Neural progenitor cell (in vitro differentiated cells): ENCODE results near the gene PGR. TPM values are rescaled to one million over a fixed set of nuclear protein-coding genes. Genes with fewer than 3 reads are reported as not detected.

Source experiments
- DNase-seq: peaks from one replicate; pipeline ENCODE4 v3.0.0-alpha.2; 2016; ENCODE audit warnings: low spot score
- H2AFZ ChIP-seq: fragments of 200-600 bp; sonication (generic); replicated peaks from 2 replicates; pipeline ENCODE4 v1.6.1; 2016; ENCODE audit warnings: antibody characterized with exemption
- H3F3A ChIP-seq: fragments of 200-600 bp; sonication (generic); 2 replicates; pipeline ENCODE4 v1.6.1; 2016; ENCODE audit warnings: antibody characterized with exemption, low read depth
- H3K27ac ChIP-seq: fragments of 200-600 bp; sonication (generic); 2 replicates; pipeline ENCODE4 v1.5.1; 2016; ENCODE audit warnings: mild to moderate bottlenecking
- H3K27me3 ChIP-seq: fragments of 200-600 bp; sonication (generic); 2 replicates; pipeline ENCODE4 v1.6.1; 2016; ENCODE audit warnings: mild to moderate bottlenecking, moderate library complexity
- H3K36me3 ChIP-seq: fragments of 200-600 bp; sonication (generic); 2 replicates; pipeline ENCODE4 v1.5.1; 2016
- H3K4me1 ChIP-seq: fragments of 200-600 bp; sonication (generic); 2 replicates; pipeline ENCODE4 v1.6.1; 2016; ENCODE audit warnings: mixed run types
- H3K4me2 ChIP-seq: fragments of 200-600 bp; sonication (generic); 2 replicates; pipeline ENCODE4 v1.6.1; 2016
- H3K4me3 ChIP-seq: fragments of 200-600 bp; sonication (generic); 2 replicates; pipeline ENCODE4 v1.5.1; 2016
- H3K79me2 ChIP-seq: fragments of 200-600 bp; sonication (generic); 2 replicates; pipeline ENCODE4 v1.6.1; 2016; ENCODE audit warnings: low read depth
- H3K9ac ChIP-seq: fragments of 200-600 bp; sonication (generic); 2 replicates; pipeline ENCODE4 v1.6.1; 2016
- H3K9me3 ChIP-seq: fragments of 200-600 bp; sonication (generic); 2 replicates; pipeline ENCODE4 v1.5.1; 2016; ENCODE audit warnings: low read depth
- H4K20me1 ChIP-seq: fragments of 200-600 bp; sonication (generic); 2 replicates; pipeline ENCODE4 v1.6.1; 2016; ENCODE audit warnings: low read depth
- H3K27ac Mint-ChIP-seq: 3 replicates; pipeline ENCODE4 v1.8.0; 2021; ENCODE audit warnings: mixed read lengths
- H3K27me3 Mint-ChIP-seq: 2 replicates; pipeline ENCODE4 v1.8.0; 2022; ENCODE audit warnings: low read depth, mild to moderate bottlenecking, inconsistent platforms, moderate library complexity, mixed read lengths; ENCODE audit not compliant: insufficient read depth
- H3K36me3 Mint-ChIP-seq: 3 replicates; pipeline ENCODE4 v1.8.0; 2021; ENCODE audit warnings: mixed read lengths
- H3K4me1 Mint-ChIP-seq: 3 replicates; pipeline ENCODE4 v1.8.0; 2021; ENCODE audit warnings: mixed read lengths
- H3K4me3 Mint-ChIP-seq: 3 replicates; pipeline ENCODE4 v1.8.0; 2021; ENCODE audit warnings: mild to moderate bottlenecking, moderate library complexity, mixed read lengths
- H3K9me3 Mint-ChIP-seq: 3 replicates; pipeline ENCODE4 v1.8.0; 2020; ENCODE audit warnings: mixed read lengths
- CTCF ChIP-seq: fragments of 200-600 bp; sonication (generic); IDR thresholded peaks from 2 replicates; pipeline ENCODE4 v1.5.1; 2017; ENCODE audit warnings: antibody characterized with exemption, mild to moderate bottlenecking
- EZH2 ChIP-seq: fragments of 200-600 bp; sonication (generic); IDR thresholded peaks from 2 replicates; pipeline ENCODE4 v1.6.1; 2017; ENCODE audit warnings: antibody characterized with exemption, mild to moderate bottlenecking, moderate library complexity
- EZH2phosphoT487 ChIP-seq: fragments of 200-600 bp; sonication (generic); IDR thresholded peaks from 2 replicates; pipeline ENCODE4 v1.6.1; 2017; ENCODE audit warnings: antibody characterized with exemption
- total RNA-seq: library from RNA; depleted of rRNA; stranded (reverse); fragments of >200 nt; gene quantifications from 2 replicates; pipeline ENCODE4 v1.2.3, GENCODE V29; 2015; ENCODE audit warnings: low replicate concordance

PGR gene
- total RNA-seq, 1 donor from 2014 or later: 0.07 TPM

GRCh38 chr11:101048479-101048878 is 81.1 kb downstream of the PGR start:
- no peak overlapping the region for H3K4me2 ChIP-seq
- no peaks in the 10 kb centered on the region for H3K9me3 Mint-ChIP-seq
- no peaks in the 10 kb centered on the region for H3K79me2 ChIP-seq
- no peak overlapping the region for H3K9ac ChIP-seq
- no peak overlapping the region for H3K4me3 ChIP-seq
- no peaks in the 10 kb centered on the region for H4K20me1 ChIP-seq
- no peak for DNase-seq
- peaks cover 9% of the 10 kb centered on the region for H3K4me1 Mint-ChIP-seq
- H3F3A ChIP-seq: no peaks in the 10 kb centered on the region
- peaks cover 6% of the 10 kb centered on the region for H3K4me1 ChIP-seq
- H3K27ac ChIP-seq: no peak overlapping the region
- no peaks in the 10 kb centered on the region for H3K27me3 Mint-ChIP-seq
- H3K36me3 ChIP-seq: no peaks in the 10 kb centered on the region
- TF ChIP-seq CTCF (no peak), EZH2phosphoT487 (no peak), EZH2 (no peak)
- no peaks in the 10 kb centered on the region for H3K36me3 Mint-ChIP-seq
- no peak overlapping the region for H3K27ac Mint-ChIP-seq
- no peak overlapping the region for H3K4me3 Mint-ChIP-seq
- no peaks in the 10 kb centered on the region for H3K27me3 ChIP-seq
- no peaks in the 10 kb centered on the region for H3K9me3 ChIP-seq
- H2AFZ ChIP-seq: no peak overlapping the region

- Histone ChIP-seq H3K79me2 (no peaks in the 10 kb centered on the region), H3K4me2 (no peak overlapping the region), H3K36me3 (no peaks in the 10 kb centered on the region), H4K20me1 (no peaks in the 10 kb centered on the region), H3K27me3 (no peaks in the 10 kb centered on the region), H2AFZ (no peak overlapping the region), H3K9ac (no peak overlapping the region), H3F3A (no peaks in the 10 kb centered on the region), H3K4me1 (peaks cover 6% of the 10 kb centered on the region), H3K4me3 (no peak overlapping the region), H3K9me3 (no peaks in the 10 kb centered on the region), H3K27ac (no peak overlapping the region)
- Mint-ChIP-seq H3K4me1 (peaks cover 9% of the 10 kb centered on the region), H3K36me3 (no peaks in the 10 kb centered on the region), H3K27me3 (no peaks in the 10 kb centered on the region), H3K9me3 (no peaks in the 10 kb centered on the region), H3K27ac (no peak overlapping the region), H3K4me3 (no peak overlapping the region)
- DNase-seq: no peak
- TF ChIP-seq CTCF (no peak), EZH2phosphoT487 (no peak), EZH2 (no peak)
Observed at GRCh38 chr11:101046947-101047346, 82.7 kb downstream of the PGR start.

- H3K4me2 ChIP-seq: no peak overlapping the region
- DNase-seq: no peak
- no peak overlapping the region for H3K27ac ChIP-seq
- no peak overlapping the region for H3K27ac Mint-ChIP-seq
- H3K9me3 Mint-ChIP-seq: no peaks in the 10 kb centered on the region
- no peaks in the 10 kb centered on the region for H3K36me3 Mint-ChIP-seq
- no peak for TF ChIP-seq EZH2
- no peak overlapping the region for H3K4me3 Mint-ChIP-seq
- H3F3A ChIP-seq: no peaks in the 10 kb centered on the region
- H3K9me3 ChIP-seq: no peaks in the 10 kb centered on the region
- no peaks in the 10 kb centered on the region for H3K27me3 Mint-ChIP-seq
- H3K4me1 Mint-ChIP-seq: peaks cover 9% of the 10 kb centered on the region
- H3K27me3 ChIP-seq: no peaks in the 10 kb centered on the region
- no peak overlapping the region for H2AFZ ChIP-seq
- H3K4me1 ChIP-seq: peaks cover 6% of the 10 kb centered on the region
- H3K36me3 ChIP-seq: no peaks in the 10 kb centered on the region
- H3K79me2 ChIP-seq: no peaks in the 10 kb centered on the region
- no peak overlapping the region for H3K9ac ChIP-seq
- no peaks in the 10 kb centered on the region for H4K20me1 ChIP-seq
- no peak overlapping the region for H3K4me3 ChIP-seq
Observed at GRCh38 chr11:101045415-101045814, 84.2 kb downstream of the PGR start.

- no peak overlapping the region for H2AFZ ChIP-seq
- H3K9me3 ChIP-seq: no peaks in the 10 kb centered on the region
- H3K79me2 ChIP-seq: no peaks in the 10 kb centered on the region
- no peak overlapping the region for H3K4me2 ChIP-seq
- H3K4me3 ChIP-seq: no peak overlapping the region
- H3K4me1 Mint-ChIP-seq: peaks cover 9% of the 10 kb centered on the region
- no peaks in the 10 kb centered on the region for H3K36me3 Mint-ChIP-seq
- H3K9ac ChIP-seq: no peak overlapping the region
- H3F3A ChIP-seq: no peaks in the 10 kb centered on the region
- H3K36me3 ChIP-seq: no peaks in the 10 kb centered on the region
- H3K27me3 Mint-ChIP-seq: no peaks in the 10 kb centered on the region
- DNase-seq: no peak
- H3K27ac Mint-ChIP-seq: no peak overlapping the region
- TF ChIP-seq CTCF: no peak
- TF ChIP-seq EZH2: no peak
- H3K4me1 ChIP-seq: peaks cover 6% of the 10 kb centered on the region
- no peaks in the 10 kb centered on the region for H4K20me1 ChIP-seq
- no peak overlapping the region for H3K27ac ChIP-seq
- H3K9me3 Mint-ChIP-seq: no peaks in the 10 kb centered on the region
- no peaks in the 10 kb centered on the region for H3K27me3 ChIP-seq
- H3K4me3 Mint-ChIP-seq: no peak overlapping the region
Observed at GRCh38 chr11:101043940-101044339, 85.7 kb downstream of the PGR start.
